ENCODE results near the gene FBN3. TPM values are rescaled to one million over a fixed set of nuclear protein-coding genes. Genes with fewer than 3 reads are reported as not detected.

The FBN3 gene
- total RNA-seq: 9.1 TPM

DNA sequence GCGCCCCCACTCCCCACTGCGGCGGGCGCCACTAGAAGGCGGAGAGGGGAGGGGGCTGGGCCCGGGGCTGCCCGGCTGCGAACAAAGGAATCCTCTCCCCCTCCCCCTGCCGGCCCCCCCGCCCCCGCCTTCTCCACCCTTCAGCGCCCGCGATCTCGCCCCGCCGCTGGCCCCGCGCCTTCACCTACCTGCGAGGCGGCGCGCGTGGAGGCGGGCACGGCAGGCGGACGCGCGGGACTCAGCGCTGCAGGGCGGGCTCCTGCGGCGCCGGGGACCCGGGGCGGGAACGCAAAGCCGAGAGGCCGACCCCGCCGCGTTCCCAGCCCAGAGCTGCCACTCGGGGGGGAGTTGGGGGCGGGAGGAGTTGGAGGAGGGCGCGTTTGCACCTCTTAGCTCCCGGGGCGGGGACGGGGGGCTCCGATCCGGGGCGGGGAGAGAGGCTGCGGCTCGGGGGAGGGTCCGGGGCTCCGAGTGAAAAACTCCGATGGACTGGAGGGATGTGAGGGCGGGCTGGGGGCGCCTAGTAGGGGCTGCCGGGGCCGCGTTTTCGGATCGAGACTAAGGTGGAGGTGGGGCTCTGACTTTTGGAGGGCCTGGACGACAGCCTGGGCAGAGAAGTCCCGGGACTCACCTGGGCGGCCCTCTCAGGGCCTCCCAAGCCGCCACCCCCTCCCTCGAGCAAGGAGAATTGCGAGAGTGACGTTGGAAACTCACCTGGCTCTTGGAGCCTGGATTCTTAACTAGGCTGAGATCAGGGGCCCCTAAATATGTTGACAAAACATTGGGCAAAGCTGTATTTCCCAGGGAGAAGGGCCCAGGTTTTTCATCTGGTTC lies at the start of gene FBN3:
FBN3 (minus strand) TSS at position 332 of the 834 bp plus-strand sequence. CDS start 2,112 bp downstream, outside the sequence.

DNA sequence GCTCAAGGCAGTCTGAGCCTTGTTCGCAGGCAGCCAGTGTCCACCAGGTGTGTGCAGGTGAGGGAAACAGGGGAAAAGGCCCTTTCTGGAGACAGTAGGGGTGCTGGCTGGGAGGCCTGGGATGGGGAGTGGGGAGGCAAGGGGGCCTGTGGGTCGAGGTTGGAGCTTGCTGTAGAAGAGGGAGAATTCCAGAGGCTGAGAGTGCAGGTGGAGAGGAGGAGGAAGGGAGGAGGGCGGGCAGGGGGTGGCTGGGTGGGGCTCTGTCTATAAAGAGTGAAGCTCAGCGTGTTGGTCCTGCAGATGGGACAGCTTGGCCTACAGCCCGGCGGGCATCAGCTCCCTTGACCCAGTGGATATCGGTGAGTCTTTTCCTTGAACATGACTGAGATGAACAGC lies 96.9 kb downstream of the FBN3 start, which contains the start of gene CCL25:
CCL25 (plus strand) TSS at position 297 of the 396 bp plus-strand sequence. CDS start 290 bp downstream, outside the sequence.

Other genes with a start within 250 kb of the FBN3 start
- gene MAP2K7, start 245.7 kb downstream of the FBN3 start, total RNA-seq: 20.3 TPM
- not detected for gene TGFBR3L, start 234.8 kb downstream of the FBN3 start, total RNA-seq
- 7.1 TPM for gene SNAPC2, start 229.3 kb downstream of the FBN3 start, total RNA-seq
- 10.9 TPM for gene CTXN1, start 223.5 kb downstream of the FBN3 start, total RNA-seq
- gene TIMM44, start 205.9 kb downstream of the FBN3 start, total RNA-seq: 52.4 TPM
- 68.1 TPM for gene ELAVL1, start 144.0 kb downstream of the FBN3 start, total RNA-seq
- gene CCL25, start 96.8 kb downstream of the FBN3 start, total RNA-seq: not detected
- gene CERS4, start 59.8 kb upstream of the FBN3 start, total RNA-seq: 76.6 TPM
- 34.3 TPM for gene CD320, start 158.8 kb upstream of the FBN3 start, total RNA-seq
- gene NDUFA7, start 171.8 kb upstream of the FBN3 start, total RNA-seq: 11.7 TPM
- 165 TPM for gene RPS28, start 171.9 kb upstream of the FBN3 start, total RNA-seq
- gene KANK3, start 193.7 kb upstream of the FBN3 start, total RNA-seq: 10.6 TPM
- 2.4 TPM for gene ANGPTL4, start 214.6 kb upstream of the FBN3 start, total RNA-seq
- gene RAB11B, start 240.8 kb upstream of the FBN3 start, total RNA-seq: 112 TPM